KMS-11 (cell line): Measurements from ENCODE around the gene NPVF.

Source experiments
- H2AFZ ChIP-seq: fragments of 200-600 bp; sonication (generic); 2 replicates; pipeline ENCODE4 v1.6.1; 2016; ENCODE audit warnings: antibody characterized with exemption, mixed run types, low read depth
- H3K27ac ChIP-seq: fragments of 200-600 bp; sonication (generic); 2 replicates; pipeline ENCODE4 v1.6.1; 2016; ENCODE audit warnings: mild to moderate bottlenecking, mixed run types
- H3K27me3 ChIP-seq: fragments of 200-600 bp; sonication (generic); 2 replicates; pipeline ENCODE4 v1.6.1; 2017; ENCODE audit warnings: mild to moderate bottlenecking, low read depth, mixed run types, moderate library complexity; ENCODE audit not compliant: insufficient read depth
- H3K36me3 ChIP-seq: fragments of 200-600 bp; sonication (generic); 2 replicates; pipeline ENCODE4 v1.6.1; 2017; ENCODE audit warnings: mild to moderate bottlenecking, mixed run types; ENCODE audit not compliant: insufficient read depth
- H3K4me1 ChIP-seq: fragments of 200-600 bp; sonication (generic); 2 replicates; pipeline ENCODE4 v1.6.1; 2016; ENCODE audit warnings: mild to moderate bottlenecking, low read depth, mixed run types; ENCODE audit not compliant: poor library complexity, severe bottlenecking
- H3K4me2 ChIP-seq: fragments of 200-600 bp; sonication (generic); 2 replicates; pipeline ENCODE4 v1.7.0; 2016; ENCODE audit warnings: mild to moderate bottlenecking, mixed run types
- H3K4me3 ChIP-seq: fragments of 200-600 bp; sonication (generic); IDR thresholded peaks from 2 replicates; pipeline ENCODE4 v1.6.1; 2017; ENCODE audit warnings: low read depth, low read length, mixed read lengths; ENCODE audit not compliant: insufficient read depth
- H3K79me2 ChIP-seq: fragments of 200-600 bp; sonication (generic); 2 replicates; pipeline ENCODE4 v1.6.1; 2016; ENCODE audit warnings: low read depth, mixed run types; ENCODE audit not compliant: insufficient read depth
- H3K9ac ChIP-seq: fragments of 200-600 bp; sonication (generic); 2 replicates; pipeline ENCODE4 v1.6.1; 2016; ENCODE audit warnings: mild to moderate bottlenecking, mixed run types
- H4K20me1 ChIP-seq: fragments of 200-600 bp; sonication (generic); 2 replicates; pipeline ENCODE4 v1.6.1; 2016; ENCODE audit warnings: mild to moderate bottlenecking, mixed run types; ENCODE audit not compliant: insufficient read depth
- CTCF ChIP-seq: fragments of 200-600 bp; sonication (generic); conservative IDR thresholded peaks from 2 replicates; pipeline ENCODE4 v1.6.1; 2017; ENCODE audit warnings: low read depth, mild to moderate bottlenecking, antibody characterized with exemption, low read length, moderate library complexity, mixed read lengths

The NPVF gene

GRCh38 chr7:25208525-25209221 is 19.6 kb downstream of the NPVF start:
- Histone ChIP-seq H3K27ac (no peak overlapping the region), H3K4me3 (no peak overlapping the region), H3K79me2 (no peaks in the 10 kb centered on the region), H2AFZ (no peak overlapping the region), H3K4me1 (no peaks in the 10 kb centered on the region), H3K27me3 (no peaks in the 10 kb centered on the region), H4K20me1 (no peaks in the 10 kb centered on the region), H3K9ac (no peak overlapping the region), H3K4me2 (no peak overlapping the region), H3K36me3 (no peaks in the 10 kb centered on the region)
- no peak for TF ChIP-seq CTCF

- H3K4me3 ChIP-seq, result no peak overlapping the region
- TF ChIP-seq CTCF, result no peak
Measured at GRCh38 chr7:25207887-25208286, 20.4 kb downstream of the NPVF start.

GRCh38 chr7:25206765-25207164 is 21.5 kb downstream of the NPVF start:
- Histone ChIP-seq H3K79me2 (no peaks in the 10 kb centered on the region), H3K4me1 (no peaks in the 10 kb centered on the region), H3K36me3 (no peaks in the 10 kb centered on the region), H3K27ac (no peak overlapping the region), H3K9ac (no peak overlapping the region), H3K27me3 (no peaks in the 10 kb centered on the region), H2AFZ (no peak overlapping the region), H4K20me1 (no peaks in the 10 kb centered on the region), H3K4me3 (no peak overlapping the region), H3K4me2 (no peak overlapping the region)
- TF ChIP-seq CTCF, result no peak

More at GRCh38 chr7:25207887-25208286, 20.4 kb downstream of the NPVF start:
- Histone ChIP-seq H3K4me1 (no peaks in the 10 kb centered on the region), H4K20me1 (no peaks in the 10 kb centered on the region), H3K27me3 (no peaks in the 10 kb centered on the region), H2AFZ (no peak overlapping the region), H3K79me2 (no peaks in the 10 kb centered on the region), H3K9ac (no peak overlapping the region), H3K4me2 (no peak overlapping the region), H3K36me3 (no peaks in the 10 kb centered on the region), H3K27ac (no peak overlapping the region)

DNA sequence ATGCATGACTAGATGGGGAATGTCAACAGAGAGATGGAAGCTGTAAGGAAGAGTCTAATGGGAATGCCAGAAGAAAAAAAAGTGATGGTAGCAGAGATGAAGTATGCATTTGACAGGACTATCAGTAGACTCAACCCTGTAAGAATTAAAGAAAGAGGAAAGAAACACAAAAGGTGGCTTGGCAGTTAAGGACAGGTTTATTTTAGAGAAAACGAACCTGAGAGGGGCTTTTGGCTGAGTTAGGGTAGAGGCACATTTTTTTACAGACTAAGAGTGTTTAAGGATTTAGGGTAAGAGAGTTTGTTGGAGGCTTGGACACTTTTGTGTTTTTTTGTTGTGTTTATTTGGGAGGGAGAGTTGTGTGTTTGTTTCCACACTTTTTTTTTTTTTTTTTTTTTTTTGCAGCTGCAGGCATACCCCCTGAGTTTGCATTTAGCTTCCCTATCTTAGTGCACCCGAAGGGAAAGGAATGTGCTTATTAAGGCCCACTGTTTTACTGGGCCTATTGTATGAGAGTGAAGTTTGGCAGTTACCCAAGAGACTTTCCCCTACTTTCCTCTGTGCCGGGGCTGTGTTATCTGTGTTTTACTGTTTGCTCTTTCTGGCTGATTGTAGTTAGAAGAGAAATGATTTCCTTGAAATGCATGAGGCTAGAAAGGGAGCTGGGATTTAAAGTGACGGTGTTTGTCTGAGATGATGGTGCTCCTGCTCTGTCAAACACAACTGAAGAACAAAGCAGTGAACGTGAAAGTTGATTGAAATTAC is 32.0 kb downstream of the NPVF start:
- Histone ChIP-seq H3K27me3 (no peaks in the 10 kb centered on the region), H4K20me1 (no peaks in the 10 kb centered on the region), H2AFZ (no peak overlapping the region), H3K4me2 (no peak overlapping the region), H3K36me3 (no peaks in the 10 kb centered on the region), H3K4me3 (no peak overlapping the region), H3K4me1 (no peaks in the 10 kb centered on the region), H3K27ac (no peak overlapping the region), H3K9ac (no peak overlapping the region), H3K79me2 (no peaks in the 10 kb centered on the region)
- no peak for TF ChIP-seq CTCF
